HFF-Myc (cell line): ENCODE measurements around the gene FBXW12.

Experiments used
- DNase-seq: peaks from one replicate; pipeline ENCODE4 v3.0.0-alpha.2; 2011; ENCODE audit warnings: low read depth; ENCODE audit errors: extremely low read depth
- H3K4me3 ChIP-seq: replicated peaks from 2 replicates; pipeline ENCODE4 v1.5.1; 2011; ENCODE audit warnings: low read depth, mild to moderate bottlenecking, control low read depth, low read length
- CTCF ChIP-seq: IDR thresholded peaks from 2 replicates; pipeline ENCODE4 v1.5.1; 2012; ENCODE audit warnings: mild to moderate bottlenecking, low read depth, low read length, control low read depth; ENCODE audit errors: missing control alignments

The FBXW12 gene

GRCh38 chr3:48409291-48410201, 37.5 kb downstream of the FBXW12 start:
- TF ChIP-seq CTCF, result no peak
- H3K4me3 ChIP-seq, result no peak overlapping the region
- DNase-seq, result no peak

- DNase-seq, result no peak
- H3K4me3 ChIP-seq, result no peak overlapping the region
- TF ChIP-seq CTCF, result no peak
These were observed 38.4 kb downstream of the FBXW12 start for GRCh38 chr3:48410205-48411040.

- no peak for TF ChIP-seq CTCF
- no peak for DNase-seq
- no peak overlapping the region for H3K4me3 ChIP-seq
These were observed 39.1 kb downstream of the FBXW12 start for GRCh38 chr3:48411041-48411588.

GRCh38 chr3:48411606-48412374, 39.8 kb downstream of the FBXW12 start:
- H3K4me3 ChIP-seq, result no peak overlapping the region
- no peak for DNase-seq
- no peak for TF ChIP-seq CTCF

- no peak for TF ChIP-seq CTCF
- no peak for DNase-seq
- H3K4me3 ChIP-seq, result no peak overlapping the region
These were observed 40.5 kb downstream of the FBXW12 start for GRCh38 chr3:48412375-48413001.

- no peak overlapping the region for H3K4me3 ChIP-seq
- no peak for TF ChIP-seq CTCF
- DNase-seq, result no peak
These were observed 41.1 kb downstream of the FBXW12 start for GRCh38 chr3:48413086-48413485.
